ENCODE data around the gene KCNK16.

The KCNK16 gene

GRCh38 chr6:39276379-39276995, 46.0 kb downstream of the KCNK16 start:
- no peak for DNase-seq (ENCODE audit: low read depth)

- DNase-seq (ENCODE audit: low read depth) = no peak
These were observed 47.6 kb downstream of the KCNK16 start for GRCh38 chr6:39274903-39275302.

GRCh38 chr6:39274471-39274870, 48.0 kb downstream of the KCNK16 start:
- DNase-seq (ENCODE audit: low read depth) = no peak

- no peak for DNase-seq (ENCODE audit: low read depth)
These were observed 49.1 kb downstream of the KCNK16 start for GRCh38 chr6:39273406-39273821.

GRCh38 chr6:39269961-39270360, 52.5 kb downstream of the KCNK16 start:
- no peak for DNase-seq (ENCODE audit: low read depth)

GRCh38 chr6:39268721-39269120, 53.8 kb downstream of the KCNK16 start:
- DNase-seq (ENCODE audit: low read depth) = no peak

GRCh38 chr6:39268171-39268570, 54.3 kb downstream of the KCNK16 start:
- no peak for DNase-seq (ENCODE audit: low read depth)

GRCh38 chr6:39266782-39267355, 55.6 kb downstream of the KCNK16 start:
- no peak for DNase-seq (ENCODE audit: low read depth)

- no peak for DNase-seq (ENCODE audit: low read depth)
These were observed 56.1 kb downstream of the KCNK16 start for GRCh38 chr6:39266375-39266774.
